ENCODE results near the gene GPC6.

The GPC6 gene

DNA sequence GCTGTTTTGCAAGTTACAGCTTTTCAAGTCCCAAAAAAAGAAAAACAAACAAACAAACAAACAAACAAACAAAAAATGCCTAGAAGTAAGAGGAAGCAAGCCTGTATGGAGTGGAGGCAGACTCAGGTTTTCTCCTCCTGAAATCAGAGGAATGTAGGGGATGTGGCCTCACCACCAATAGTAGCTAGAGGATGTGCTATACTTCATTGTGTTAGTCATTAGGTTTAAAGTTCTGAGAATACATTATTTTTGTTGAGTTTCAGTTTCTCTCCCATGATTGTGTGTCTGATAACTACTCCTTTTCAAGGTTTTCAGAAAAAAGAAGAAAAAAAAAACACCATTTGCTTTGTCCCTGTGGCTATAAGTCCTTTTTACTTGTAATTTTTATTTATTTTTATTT, 524.5 kb downstream of the GPC6 start:
- Histone ChIP-seq H3K4me2 (ENCODE audit: low read length) (no peak overlapping the region), H3K9ac (ENCODE audit: low read length) (no peak overlapping the region), H3K36me3 (ENCODE audit: insufficient read depth, low read length) (no peaks in the 10 kb centered on the region), H3K4me1 (ENCODE audit: insufficient read depth, low read length, severe bottlenecking) (no peaks in the 10 kb centered on the region), H3F3A (ENCODE audit: insufficient read depth, low read length) (no peaks in the 10 kb centered on the region), H3K9me2 (ENCODE audit: low read depth, low read length) (no peaks in the 10 kb centered on the region), H4K20me1 (ENCODE audit: insufficient read depth, low read length) (no peaks in the 10 kb centered on the region), H3K4me3 (ENCODE audit: low read depth, low read length, poor library complexity, severe bottlenecking) (no peak overlapping the region), H3K79me2 (ENCODE audit: insufficient read depth, low read length) (no peaks in the 10 kb centered on the region), H3K9me3 (ENCODE audit: low read length) (no peaks in the 10 kb centered on the region), H2AFZ (ENCODE audit: low read length) (no peak overlapping the region), H3K27ac (ENCODE audit: low read depth, low read length, poor library complexity, severe bottlenecking) (no peak overlapping the region), H3K27me3 (ENCODE audit: insufficient read depth, low read length) (no peaks in the 10 kb centered on the region)
- TF ChIP-seq, protein P1, sequence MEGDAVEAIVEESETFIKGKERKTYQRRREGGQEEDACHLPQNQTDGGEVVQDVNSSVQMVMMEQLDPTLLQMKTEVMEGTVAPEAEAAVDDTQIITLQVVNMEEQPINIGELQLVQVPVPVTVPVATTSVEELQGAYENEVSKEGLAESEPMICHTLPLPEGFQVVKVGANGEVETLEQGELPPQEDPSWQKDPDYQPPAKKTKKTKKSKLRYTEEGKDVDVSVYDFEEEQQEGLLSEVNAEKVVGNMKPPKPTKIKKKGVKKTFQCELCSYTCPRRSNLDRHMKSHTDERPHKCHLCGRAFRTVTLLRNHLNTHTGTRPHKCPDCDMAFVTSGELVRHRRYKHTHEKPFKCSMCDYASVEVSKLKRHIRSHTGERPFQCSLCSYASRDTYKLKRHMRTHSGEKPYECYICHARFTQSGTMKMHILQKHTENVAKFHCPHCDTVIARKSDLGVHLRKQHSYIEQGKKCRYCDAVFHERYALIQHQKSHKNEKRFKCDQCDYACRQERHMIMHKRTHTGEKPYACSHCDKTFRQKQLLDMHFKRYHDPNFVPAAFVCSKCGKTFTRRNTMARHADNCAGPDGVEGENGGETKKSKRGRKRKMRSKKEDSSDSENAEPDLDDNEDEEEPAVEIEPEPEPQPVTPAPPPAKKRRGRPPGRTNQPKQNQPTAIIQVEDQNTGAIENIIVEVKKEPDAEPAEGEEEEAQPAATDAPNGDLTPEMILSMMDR (IDR thresholded peaks at IDR 0.05; ENCODE audit: low read length) = no peak
- TF ChIP-seq EZH2 (IDR thresholded peaks at IDR 0.05; ENCODE audit: borderline replicate concordance, low read length) = no peak

DNA sequence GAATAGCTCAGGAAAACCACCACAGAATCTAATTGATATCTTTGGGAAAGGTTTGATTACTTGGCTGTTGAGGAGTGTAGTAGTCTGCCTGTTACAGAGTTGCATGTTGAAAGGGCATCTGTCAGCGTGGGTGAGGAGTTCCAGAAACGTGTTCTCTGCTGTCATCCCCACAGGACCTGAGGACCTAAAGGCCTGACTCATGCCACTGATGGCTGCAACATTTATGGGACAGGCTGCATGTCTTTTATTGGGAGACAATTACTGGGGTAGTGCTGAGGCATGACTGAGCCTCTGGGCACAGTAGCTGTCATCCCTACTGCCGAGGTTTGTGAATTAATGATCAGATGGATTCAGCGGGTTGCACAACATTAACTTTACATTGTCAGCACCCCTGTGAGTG, 525.9 kb downstream of the GPC6 start:
- no peak overlapping the region for H2AFZ ChIP-seq (ENCODE audit: low read length)
- H4K20me1 ChIP-seq (ENCODE audit: insufficient read depth, low read length) = no peaks in the 10 kb centered on the region
- no peak overlapping the region for H3K9ac ChIP-seq (ENCODE audit: low read length)
- H3K4me1 ChIP-seq (ENCODE audit: insufficient read depth, low read length, severe bottlenecking) = no peaks in the 10 kb centered on the region
- no peaks in the 10 kb centered on the region for H3K79me2 ChIP-seq (ENCODE audit: insufficient read depth, low read length)
- TF ChIP-seq, protein P1 (IDR thresholded peaks at IDR 0.05; ENCODE audit: low read length) = no peak
- TF ChIP-seq EZH2 (IDR thresholded peaks at IDR 0.05; ENCODE audit: borderline replicate concordance, low read length) = no peak
- H3K9me2 ChIP-seq (ENCODE audit: low read depth, low read length) = no peaks in the 10 kb centered on the region
- H3K4me3 ChIP-seq (ENCODE audit: low read depth, low read length, poor library complexity, severe bottlenecking) = no peak overlapping the region
- no peak overlapping the region for H3K4me2 ChIP-seq (ENCODE audit: low read length)
- no peaks in the 10 kb centered on the region for H3K9me3 ChIP-seq (ENCODE audit: low read length)
- no peaks in the 10 kb centered on the region for H3F3A ChIP-seq (ENCODE audit: insufficient read depth, low read length)
- no peak overlapping the region for H3K27ac ChIP-seq (ENCODE audit: low read depth, low read length, poor library complexity, severe bottlenecking)
- H3K27me3 ChIP-seq (ENCODE audit: insufficient read depth, low read length) = no peaks in the 10 kb centered on the region
- no peaks in the 10 kb centered on the region for H3K36me3 ChIP-seq (ENCODE audit: insufficient read depth, low read length)

DNA sequence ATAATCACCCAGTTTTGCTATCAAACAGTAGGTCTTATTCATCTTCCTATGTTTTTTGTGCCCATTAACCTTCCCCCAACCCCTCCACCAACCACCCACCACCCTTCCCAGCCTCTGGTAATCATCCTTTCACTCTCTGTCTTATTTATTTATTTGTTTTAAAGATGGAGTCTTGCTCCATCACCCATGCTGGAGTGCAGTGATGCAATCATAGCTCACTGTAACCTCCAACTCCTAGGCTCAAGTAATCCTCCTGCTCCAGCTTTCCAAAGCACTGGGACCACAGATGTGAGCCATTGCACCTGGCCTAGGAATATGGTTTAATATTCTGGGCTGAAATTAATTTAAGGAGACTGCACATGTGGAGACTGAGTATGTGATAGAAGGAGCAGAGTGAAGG, 527.0 kb downstream of the GPC6 start:
- no peaks in the 10 kb centered on the region for H3K4me1 ChIP-seq (ENCODE audit: insufficient read depth, low read length, severe bottlenecking)
- no peaks in the 10 kb centered on the region for H3K79me2 ChIP-seq (ENCODE audit: insufficient read depth, low read length)
- no peak for TF ChIP-seq EZH2 (IDR thresholded peaks at IDR 0.05; ENCODE audit: borderline replicate concordance, low read length)
- TF ChIP-seq, protein P1 (IDR thresholded peaks at IDR 0.05; ENCODE audit: low read length) = no peak
- no peak overlapping the region for H3K9ac ChIP-seq (ENCODE audit: low read length)
- H3K27ac ChIP-seq (ENCODE audit: low read depth, low read length, poor library complexity, severe bottlenecking) = no peak overlapping the region
- H3K9me2 ChIP-seq (ENCODE audit: low read depth, low read length) = no peaks in the 10 kb centered on the region
- no peak overlapping the region for H3K4me3 ChIP-seq (ENCODE audit: low read depth, low read length, poor library complexity, severe bottlenecking)
- no peak overlapping the region for H2AFZ ChIP-seq (ENCODE audit: low read length)
- H3K27me3 ChIP-seq (ENCODE audit: insufficient read depth, low read length) = no peaks in the 10 kb centered on the region
- no peaks in the 10 kb centered on the region for H3K9me3 ChIP-seq (ENCODE audit: low read length)
- H4K20me1 ChIP-seq (ENCODE audit: insufficient read depth, low read length) = no peaks in the 10 kb centered on the region
- H3F3A ChIP-seq (ENCODE audit: insufficient read depth, low read length) = no peaks in the 10 kb centered on the region
- no peaks in the 10 kb centered on the region for H3K36me3 ChIP-seq (ENCODE audit: insufficient read depth, low read length)
- H3K4me2 ChIP-seq (ENCODE audit: low read length) = no peak overlapping the region

Data from OCI-LY1 (cell line).